ENCODE measurements around the gene ZG16. TPM values are rescaled to one million over a fixed set of nuclear protein-coding genes. Genes with fewer than 3 reads are reported as not detected.

The ZG16 gene
- polyA plus RNA-seq, 1 donor (not counting 4 experiments of a cell fraction or from before 2014, with no cell fraction given), result not detected

DNA sequence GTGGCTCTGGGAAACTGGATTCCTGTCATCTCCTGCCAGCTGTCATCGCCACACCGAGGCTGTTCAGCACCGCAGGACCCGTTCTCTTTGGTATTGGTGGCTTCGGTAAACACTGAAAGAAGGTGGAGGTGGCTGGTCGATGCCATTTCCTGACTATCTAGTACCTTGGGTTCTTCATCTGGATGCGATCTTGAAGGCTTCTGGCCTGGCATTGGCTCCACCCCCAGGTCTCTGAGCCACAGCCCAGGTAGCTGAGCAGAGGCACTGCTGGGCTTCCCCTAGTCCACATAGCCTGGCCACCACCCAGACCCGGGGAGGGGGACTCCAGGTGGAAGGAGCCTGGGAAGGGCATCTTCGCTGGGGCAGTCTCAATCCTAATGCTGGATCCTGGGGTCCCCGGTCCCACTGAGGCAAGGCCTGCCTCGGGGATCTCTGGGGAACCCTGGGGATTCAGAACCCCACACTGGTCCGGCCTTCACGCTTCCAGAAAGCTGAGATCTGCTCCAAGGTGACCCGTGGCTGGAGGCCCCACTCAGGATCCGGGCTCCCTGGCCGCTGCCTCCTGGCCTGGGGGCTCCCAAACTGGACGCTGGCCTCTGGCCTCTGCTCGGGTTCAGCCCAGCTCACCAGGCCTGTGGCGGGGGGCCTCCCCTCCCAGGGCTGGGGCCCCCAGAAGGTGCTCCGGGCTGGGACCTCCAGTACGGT, 34.1 kb upstream of the ZG16 start:
- no peak for TF ChIP-seq EZH2 (IDR thresholded peaks at IDR 0.05; ENCODE audit: low read length)
- TF ChIP-seq, protein P1, sequence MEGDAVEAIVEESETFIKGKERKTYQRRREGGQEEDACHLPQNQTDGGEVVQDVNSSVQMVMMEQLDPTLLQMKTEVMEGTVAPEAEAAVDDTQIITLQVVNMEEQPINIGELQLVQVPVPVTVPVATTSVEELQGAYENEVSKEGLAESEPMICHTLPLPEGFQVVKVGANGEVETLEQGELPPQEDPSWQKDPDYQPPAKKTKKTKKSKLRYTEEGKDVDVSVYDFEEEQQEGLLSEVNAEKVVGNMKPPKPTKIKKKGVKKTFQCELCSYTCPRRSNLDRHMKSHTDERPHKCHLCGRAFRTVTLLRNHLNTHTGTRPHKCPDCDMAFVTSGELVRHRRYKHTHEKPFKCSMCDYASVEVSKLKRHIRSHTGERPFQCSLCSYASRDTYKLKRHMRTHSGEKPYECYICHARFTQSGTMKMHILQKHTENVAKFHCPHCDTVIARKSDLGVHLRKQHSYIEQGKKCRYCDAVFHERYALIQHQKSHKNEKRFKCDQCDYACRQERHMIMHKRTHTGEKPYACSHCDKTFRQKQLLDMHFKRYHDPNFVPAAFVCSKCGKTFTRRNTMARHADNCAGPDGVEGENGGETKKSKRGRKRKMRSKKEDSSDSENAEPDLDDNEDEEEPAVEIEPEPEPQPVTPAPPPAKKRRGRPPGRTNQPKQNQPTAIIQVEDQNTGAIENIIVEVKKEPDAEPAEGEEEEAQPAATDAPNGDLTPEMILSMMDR (optimal IDR thresholded peaks at IDR 0.05 in 1 of 3, IDR thresholded peaks at IDR 0.05 in 1 of 3, conservative IDR thresholded peaks at IDR 0.05 in 1 of 3; ENCODE audit: extremely low read depth in 1 of 3, insufficient read depth in 2 of 3, low read length in 3 of 3), result no peak
- DNase-seq (ENCODE audit: low read depth, low spot score), result no peak

DNA sequence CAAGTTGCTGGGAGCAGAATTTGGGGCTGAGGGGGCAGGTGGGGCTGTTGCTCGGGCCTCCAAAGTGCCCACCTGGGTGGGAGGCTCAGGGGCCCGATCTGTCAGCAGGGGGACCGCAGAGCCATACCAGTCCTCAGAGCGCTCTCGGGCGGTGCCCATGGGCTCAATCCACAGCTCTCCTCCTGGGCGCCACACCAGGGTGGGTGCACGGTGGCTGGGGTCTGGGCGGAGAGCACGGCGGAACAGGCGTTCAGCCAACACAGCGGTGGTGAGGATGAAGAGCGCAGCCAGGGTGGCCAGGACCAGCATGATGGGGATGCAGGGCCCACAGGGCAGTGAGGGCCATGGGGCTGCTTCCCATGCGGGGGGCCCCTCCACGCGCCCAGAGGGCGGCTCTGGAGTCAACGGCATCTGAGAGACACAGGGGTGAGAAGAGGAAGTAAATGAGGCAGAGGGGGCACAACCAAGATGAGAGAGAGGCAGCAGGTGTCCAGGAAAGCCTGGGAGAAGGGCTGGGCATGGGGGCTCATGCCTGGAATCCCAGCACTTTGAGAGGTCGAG, 33.4 kb upstream of the ZG16 start:
- Histone ChIP-seq H3K4me1 (ENCODE audit: control insufficient read depth, extremely low read depth, insufficient read depth, low read length) (no peaks in the 10 kb centered on the region), H3K9ac (ENCODE audit: control insufficient read depth, extremely low read depth, insufficient read depth, low read length) (no peak overlapping the region), H3K79me2 (ENCODE audit: control insufficient read depth, insufficient read depth, low read length) (no peaks in the 10 kb centered on the region), H3K9me1 (ENCODE audit: control insufficient read depth, extremely low read depth, insufficient read depth, low read length) (no peaks in the 10 kb centered on the region), H4K20me1 (ENCODE audit: control insufficient read depth, extremely low read depth, insufficient read depth, low read length) (no peaks in the 10 kb centered on the region), H3K4me2 (ENCODE audit: control insufficient read depth, extremely low read depth, insufficient read depth, low read depth, low read length) (no peak overlapping the region), H3K9me3 (ENCODE audit: control insufficient read depth, low read depth, low read length) (no peaks in the 10 kb centered on the region), H3K36me3 (ENCODE audit: control insufficient read depth in 2 of 2, extremely low read depth in 1 of 2, insufficient read depth in 2 of 2, low read length in 2 of 2) (no peaks in the 10 kb centered on the region), H3K27ac (ENCODE audit: control insufficient read depth, insufficient read depth, low read length) (no peak overlapping the region), H3K27me3 (ENCODE audit: control insufficient read depth, extremely low read depth, insufficient read depth, low read length) (no peaks in the 10 kb centered on the region), H3K4me3 (ENCODE audit: control insufficient read depth in 2 of 3, extremely low read depth in 1 of 3, insufficient read depth in 2 of 3, low read depth in 1 of 3, low read length in 3 of 3) (no peak overlapping the region), H2AFZ (ENCODE audit: control insufficient read depth, low read length) (no peak overlapping the region)
- TF ChIP-seq, protein P1 (optimal IDR thresholded peaks at IDR 0.05 in 1 of 3, IDR thresholded peaks at IDR 0.05 in 1 of 3, conservative IDR thresholded peaks at IDR 0.05 in 1 of 3; ENCODE audit: extremely low read depth in 1 of 3, insufficient read depth in 2 of 3, low read length in 3 of 3), result no peak
- TF ChIP-seq EZH2 (IDR thresholded peaks at IDR 0.05; ENCODE audit: low read length), result no peak
- dilution Hi-C loops (cut with MboI; ENCODE audit: extremely low pct_ligation_motif_present, low sequenced_read_pairs), result no loop called here
- DNase-seq (ENCODE audit: low read depth, low spot score) (no peak), FAIRE-seq (no peak)

More for the DNA sequence above, 34.1 kb upstream of the ZG16 start:
- no peaks in the 10 kb centered on the region for H3K79me2 ChIP-seq (ENCODE audit: control insufficient read depth, insufficient read depth, low read length)
- H3K4me3 ChIP-seq (ENCODE audit: control insufficient read depth in 2 of 3, extremely low read depth in 1 of 3, insufficient read depth in 2 of 3, low read depth in 1 of 3, low read length in 3 of 3), result no peak overlapping the region
- no peak overlapping the region for H2AFZ ChIP-seq (ENCODE audit: control insufficient read depth, low read length)
- H3K9me3 ChIP-seq (ENCODE audit: control insufficient read depth, low read depth, low read length), result no peaks in the 10 kb centered on the region
- H3K27ac ChIP-seq (ENCODE audit: control insufficient read depth, insufficient read depth, low read length), result no peak overlapping the region
- no peaks in the 10 kb centered on the region for H3K27me3 ChIP-seq (ENCODE audit: control insufficient read depth, extremely low read depth, insufficient read depth, low read length)
- FAIRE-seq, result no peak
- H3K4me1 ChIP-seq (ENCODE audit: control insufficient read depth, extremely low read depth, insufficient read depth, low read length), result no peaks in the 10 kb centered on the region
- no peaks in the 10 kb centered on the region for H4K20me1 ChIP-seq (ENCODE audit: control insufficient read depth, extremely low read depth, insufficient read depth, low read length)
- H3K4me2 ChIP-seq (ENCODE audit: control insufficient read depth, extremely low read depth, insufficient read depth, low read depth, low read length), result no peak overlapping the region
- dilution Hi-C loops (cut with MboI; ENCODE audit: extremely low pct_ligation_motif_present, low sequenced_read_pairs), result no loop called here
- no peaks in the 10 kb centered on the region for H3K36me3 ChIP-seq (ENCODE audit: control insufficient read depth in 2 of 2, extremely low read depth in 1 of 2, insufficient read depth in 2 of 2, low read length in 2 of 2)
- H3K9ac ChIP-seq (ENCODE audit: control insufficient read depth, extremely low read depth, insufficient read depth, low read length), result no peak overlapping the region
- no peaks in the 10 kb centered on the region for H3K9me1 ChIP-seq (ENCODE audit: control insufficient read depth, extremely low read depth, insufficient read depth, low read length)
